GM19099 (cell line): ENCODE measurements around the gene AKAP5.

Experiments used
- POLR2A ChIP-seq: IDR thresholded peaks from 3 replicates; pipeline ENCODE4 v1.6.1; 2011; ENCODE audit warnings: low read depth; ENCODE audit not compliant: insufficient read length; ENCODE audit errors: extremely low read depth

AKAP5 gene

DNA sequence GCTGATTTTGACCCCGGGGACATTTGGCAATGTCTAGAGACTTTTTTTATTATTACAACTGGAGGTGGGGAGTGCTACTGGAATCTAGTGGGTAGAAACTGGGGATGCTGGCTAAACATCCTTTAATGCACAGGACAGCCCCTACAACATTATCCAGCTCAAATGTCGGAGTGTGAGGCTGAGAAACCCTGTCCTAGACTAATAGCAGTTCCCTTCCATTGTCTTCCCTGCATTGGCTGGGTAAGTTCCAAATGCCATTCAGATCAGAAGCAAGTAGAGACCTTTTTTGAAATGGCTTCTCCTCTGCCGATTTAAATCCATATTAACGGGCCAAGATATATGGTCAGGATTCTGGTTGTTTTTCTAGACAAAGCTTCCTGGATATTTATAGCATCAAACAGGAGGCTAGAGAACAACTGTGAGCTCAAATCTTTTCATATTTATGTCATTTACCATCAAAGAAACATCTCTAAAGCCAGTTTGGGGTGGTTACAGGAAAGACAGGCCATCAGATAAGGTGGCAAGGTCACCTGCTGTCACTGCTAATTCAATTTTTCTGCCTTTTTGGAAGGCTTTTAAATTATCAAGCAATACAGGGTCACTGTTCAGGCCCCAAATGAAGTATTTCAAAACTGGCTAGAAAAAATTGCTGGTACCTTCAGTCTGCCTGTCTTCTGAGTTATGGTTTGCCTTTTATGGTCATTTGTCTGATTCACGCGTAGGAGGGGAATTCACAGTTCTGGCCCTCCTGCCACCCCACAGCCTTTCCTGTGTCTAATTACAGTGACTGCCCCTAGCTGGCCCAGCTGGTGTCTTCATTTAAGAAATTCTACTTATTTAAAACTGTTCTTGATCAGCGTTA is 20.1 kb upstream of the AKAP5 start:
- TF ChIP-seq POLR2A, result peak; percentile 44

DNA sequence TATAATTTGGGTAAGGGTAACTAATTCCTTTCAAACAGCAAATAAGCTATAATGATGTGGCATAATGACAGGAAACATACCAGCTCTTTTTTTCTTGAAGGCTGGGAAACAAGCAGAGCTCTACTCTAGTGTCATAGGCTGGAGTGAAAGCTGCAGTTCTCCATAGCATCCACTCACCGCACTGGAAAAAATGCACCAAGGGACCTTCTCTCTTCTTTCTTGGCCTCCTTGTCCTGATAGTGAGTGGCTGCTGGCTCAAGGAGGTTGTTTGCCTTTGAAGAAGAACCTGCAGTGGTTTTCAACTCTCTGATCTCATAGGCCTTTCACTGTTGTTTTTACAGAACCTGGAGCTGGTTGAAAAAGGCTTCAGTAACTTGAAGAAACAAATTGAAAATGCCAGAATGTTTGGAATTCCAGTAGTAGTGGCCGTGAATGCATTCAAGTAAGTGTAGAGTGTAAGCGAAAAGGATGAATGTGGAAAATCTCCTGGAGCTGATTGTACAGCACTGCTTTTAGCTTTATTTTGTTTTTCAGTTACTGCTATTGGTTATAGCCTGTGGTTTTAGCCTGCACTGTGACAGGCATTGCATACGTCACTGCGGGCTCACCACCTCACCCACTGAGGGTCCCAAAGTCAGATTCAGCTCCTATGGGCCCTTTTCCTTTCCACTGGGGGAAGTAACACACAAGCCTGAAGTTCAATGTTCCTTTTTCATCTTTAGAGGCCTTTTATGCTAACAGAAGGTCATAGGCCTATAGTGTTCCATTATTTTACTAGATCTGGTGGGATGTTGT is 17.2 kb upstream of the AKAP5 start:
- TF ChIP-seq POLR2A, result no peak

DNA sequence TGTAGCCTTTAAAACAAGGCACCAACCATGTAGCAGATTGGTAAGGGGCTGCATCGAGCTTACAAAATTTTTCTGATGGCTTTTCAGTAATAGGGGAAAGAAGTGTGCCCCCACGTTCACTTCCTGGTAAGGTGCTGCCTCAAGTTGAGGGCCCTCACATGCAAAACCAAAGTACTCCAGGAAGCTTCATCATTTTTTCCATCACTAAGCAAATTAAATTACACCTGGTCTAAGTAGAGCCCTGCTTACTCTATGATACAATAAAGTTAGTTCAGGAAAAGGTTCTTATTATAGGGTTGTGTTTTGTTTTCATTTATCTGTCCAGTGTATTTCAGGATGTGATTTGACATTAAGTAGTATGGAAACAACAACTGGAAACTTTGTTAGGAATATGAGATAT is 15.0 kb upstream of the AKAP5 start:
- TF ChIP-seq POLR2A, result no peak

DNA sequence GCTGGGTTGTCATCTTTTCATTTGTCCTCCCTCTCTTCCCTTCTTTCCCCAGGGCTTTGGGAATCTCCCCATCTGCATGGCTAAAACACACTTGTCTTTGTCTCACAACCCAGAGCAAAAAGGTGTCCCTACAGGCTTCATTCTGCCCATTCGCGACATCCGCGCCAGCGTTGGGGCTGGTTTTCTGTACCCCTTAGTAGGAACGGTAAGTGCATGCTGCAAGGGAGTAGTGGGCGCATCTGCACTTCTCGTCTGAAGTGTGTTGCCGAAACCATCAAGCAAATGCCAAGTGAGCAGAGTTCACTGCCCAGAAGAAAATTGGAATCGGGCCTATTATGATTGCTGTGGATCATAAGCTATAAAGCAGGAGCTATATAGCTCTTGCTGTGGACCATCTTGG is 10.6 kb upstream of the AKAP5 start:
- no peak for TF ChIP-seq POLR2A

DNA sequence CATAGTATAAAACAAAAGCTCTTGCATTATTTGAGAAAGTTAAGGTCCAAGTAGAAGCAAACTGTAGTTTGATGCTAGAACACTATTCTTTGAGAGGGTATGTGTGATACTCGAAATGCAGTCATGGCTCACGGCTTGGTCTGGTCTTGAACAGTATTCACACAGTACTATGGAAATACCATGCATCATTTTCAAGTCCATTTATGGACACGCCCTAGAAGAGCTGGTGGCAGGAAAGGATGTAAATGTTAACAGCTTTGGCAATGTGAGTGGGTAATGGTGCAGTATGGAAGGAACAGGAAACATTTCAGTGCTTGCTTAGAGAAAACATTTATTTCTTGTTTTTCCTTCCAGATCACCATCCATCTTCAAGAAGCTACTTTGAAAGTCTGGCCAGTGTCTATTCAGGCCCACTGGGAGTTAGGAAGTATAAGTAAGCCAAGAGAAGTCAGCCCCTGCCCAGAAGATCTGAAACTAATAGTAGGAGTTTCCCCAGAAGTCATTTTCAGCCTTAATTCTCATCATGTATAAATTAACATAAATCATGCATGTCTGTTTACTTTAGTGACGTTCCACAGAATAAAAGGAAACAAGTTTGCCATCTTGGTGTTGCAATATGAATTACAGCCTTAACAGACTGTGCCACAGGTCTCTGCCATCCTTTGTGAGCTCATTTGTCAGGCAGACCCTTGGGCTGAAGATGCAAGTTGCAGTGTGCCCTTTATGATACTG is 5.7 kb upstream of the AKAP5 start:
- TF ChIP-seq POLR2A, result no peak

DNA sequence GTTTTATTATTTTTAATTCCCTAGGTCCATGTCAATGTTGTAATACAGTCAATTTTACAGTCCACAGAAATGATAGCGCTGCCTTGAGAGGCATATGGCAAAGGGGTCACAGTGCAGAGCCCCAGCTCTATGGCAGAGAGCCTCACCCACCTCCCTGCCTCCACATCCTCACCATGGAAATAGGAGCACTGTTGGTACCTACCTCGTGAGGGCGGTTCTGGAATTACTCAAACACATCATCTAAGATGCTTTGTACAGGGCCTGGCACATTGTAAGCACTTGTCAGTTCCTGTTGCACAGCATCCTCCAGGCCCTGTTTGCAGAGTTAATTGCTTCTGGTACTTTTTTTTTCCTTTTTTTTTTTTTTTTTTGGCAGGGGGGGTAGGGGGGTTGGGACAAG is 4.1 kb upstream of the AKAP5 start:
- TF ChIP-seq POLR2A, result no peak

DNA sequence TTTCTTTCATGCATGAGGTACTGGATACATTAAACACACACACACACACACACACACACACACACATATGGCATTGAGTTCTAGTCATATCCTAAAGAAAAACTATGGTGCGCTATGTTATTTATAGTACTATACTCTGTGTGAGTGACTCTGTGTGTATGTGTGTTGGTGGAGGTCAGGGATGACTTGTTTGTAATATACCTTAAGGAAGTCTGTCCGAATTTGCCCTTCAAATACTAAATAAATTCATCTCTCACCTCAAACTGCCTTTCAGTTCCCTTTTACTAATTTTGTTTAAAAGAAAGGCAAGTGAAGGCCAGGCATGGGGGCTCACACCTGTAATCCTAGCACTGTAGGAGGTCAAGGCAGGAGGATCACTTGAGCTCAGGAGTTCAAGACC is 2.1 kb upstream of the AKAP5 start:
- no peak for TF ChIP-seq POLR2A

DNA sequence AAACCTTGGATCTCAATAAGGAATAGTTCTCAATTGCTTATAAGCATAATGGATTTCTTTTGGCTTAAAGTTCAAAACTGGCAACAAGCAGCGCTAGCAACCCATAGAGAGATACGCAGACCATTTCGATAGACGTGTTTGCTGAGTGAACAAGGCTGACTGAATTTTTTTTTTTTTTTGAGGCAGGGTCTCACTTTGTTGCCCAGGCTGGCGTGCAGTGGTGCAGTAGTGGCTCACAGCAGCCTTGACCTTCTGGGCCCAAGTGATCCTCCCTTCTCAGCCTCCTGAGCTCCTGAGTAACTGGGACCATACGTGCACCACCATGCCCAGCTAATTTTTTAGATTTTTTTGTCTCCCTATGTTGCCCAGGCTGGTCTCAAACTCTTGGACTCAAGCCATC is 1.4 kb upstream of the AKAP5 start:
- no peak for TF ChIP-seq POLR2A

DNA sequence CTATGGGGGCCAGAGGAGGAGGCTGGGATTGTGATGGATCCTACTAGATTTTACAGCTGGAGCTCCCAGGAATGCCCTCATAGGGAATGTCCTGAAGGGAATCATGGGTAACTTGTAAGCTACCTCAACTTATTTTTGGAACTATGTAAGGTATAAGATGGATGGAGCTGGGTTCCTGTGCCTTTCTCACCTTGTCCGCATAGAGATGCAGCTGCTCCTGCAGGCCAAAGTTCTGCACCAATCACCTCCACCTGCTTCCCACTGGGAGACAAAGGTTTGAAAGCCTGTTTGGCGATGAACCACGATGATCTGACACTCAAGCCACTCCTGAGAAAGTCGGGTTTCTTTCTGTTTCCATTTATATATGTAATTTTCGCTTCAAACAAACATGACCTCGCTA is 648 bp upstream of the AKAP5 start:
- no peak for TF ChIP-seq POLR2A

DNA sequence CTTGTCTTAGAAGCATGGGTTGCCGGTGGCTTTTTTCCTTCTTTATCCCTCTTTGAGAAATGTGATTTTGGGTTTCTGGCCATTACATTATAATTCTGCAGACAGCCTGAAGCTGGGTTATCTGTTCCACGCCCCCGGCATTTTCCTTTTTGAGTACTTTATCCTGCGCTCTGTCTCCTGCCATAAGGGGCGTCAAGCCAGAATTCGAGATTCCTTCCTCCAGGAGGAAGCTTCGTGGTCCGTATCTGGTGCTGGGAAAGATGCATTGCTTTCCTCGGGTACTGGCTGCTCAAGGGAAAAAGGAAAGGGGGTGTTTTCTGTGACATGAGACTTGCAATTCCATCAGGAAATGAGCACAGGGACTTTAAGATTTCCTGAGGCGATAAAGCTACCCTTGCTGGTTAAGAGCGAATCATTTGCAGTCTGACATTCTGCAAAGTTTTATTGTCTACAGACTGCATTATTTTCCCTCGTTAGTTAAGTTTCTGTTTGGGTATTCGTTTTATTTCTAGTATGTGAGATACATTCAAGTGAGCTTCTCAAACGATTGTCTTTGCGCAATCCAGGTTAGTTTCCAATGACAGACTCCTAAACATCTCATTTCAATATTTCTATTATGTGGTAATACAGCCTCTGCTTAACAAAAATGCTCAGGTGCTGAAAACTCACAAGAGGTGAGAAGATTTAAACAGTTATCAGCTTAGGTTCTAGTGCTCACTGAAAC is 694 bp downstream of the AKAP5 start:
- TF ChIP-seq POLR2A, result no peak

DNA sequence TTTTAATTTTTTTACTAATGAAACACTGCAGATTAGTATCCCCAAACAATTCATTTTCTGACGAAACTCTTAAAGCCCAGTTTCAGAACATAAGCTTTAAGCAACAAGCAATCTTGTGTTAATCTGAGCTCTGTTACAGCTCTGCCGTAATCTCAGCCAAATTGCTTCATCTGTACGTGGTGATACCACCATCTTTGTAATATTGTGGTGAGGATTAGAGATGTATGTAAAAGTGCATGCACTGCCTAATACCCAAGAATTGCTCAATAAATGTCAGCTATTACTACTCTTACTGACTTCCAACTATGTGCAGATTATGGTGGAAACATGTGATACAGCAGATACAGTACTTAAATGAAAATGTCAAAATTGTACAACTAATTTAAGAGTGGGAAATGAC is 1.8 kb downstream of the AKAP5 start:
- no peak for TF ChIP-seq POLR2A

DNA sequence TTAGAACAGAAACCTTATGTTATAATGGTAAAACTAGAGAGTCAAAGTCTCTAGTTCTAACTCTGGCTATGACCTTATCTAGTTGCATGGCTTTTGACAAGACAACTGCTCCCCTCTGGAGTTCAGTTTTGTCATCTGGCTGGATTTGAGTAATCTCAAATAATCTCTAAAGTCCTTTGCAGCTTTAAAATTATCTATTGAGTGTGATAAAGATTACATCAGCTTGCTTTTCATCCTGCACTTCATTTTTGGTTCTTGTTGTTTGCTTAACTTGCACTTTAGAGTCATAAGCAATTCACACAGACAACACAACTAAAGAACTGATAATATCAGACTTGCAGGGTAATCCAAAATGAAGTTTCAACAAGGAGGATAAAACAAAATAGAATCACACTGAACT is 2.3 kb downstream of the AKAP5 start:
- no peak for TF ChIP-seq POLR2A

DNA sequence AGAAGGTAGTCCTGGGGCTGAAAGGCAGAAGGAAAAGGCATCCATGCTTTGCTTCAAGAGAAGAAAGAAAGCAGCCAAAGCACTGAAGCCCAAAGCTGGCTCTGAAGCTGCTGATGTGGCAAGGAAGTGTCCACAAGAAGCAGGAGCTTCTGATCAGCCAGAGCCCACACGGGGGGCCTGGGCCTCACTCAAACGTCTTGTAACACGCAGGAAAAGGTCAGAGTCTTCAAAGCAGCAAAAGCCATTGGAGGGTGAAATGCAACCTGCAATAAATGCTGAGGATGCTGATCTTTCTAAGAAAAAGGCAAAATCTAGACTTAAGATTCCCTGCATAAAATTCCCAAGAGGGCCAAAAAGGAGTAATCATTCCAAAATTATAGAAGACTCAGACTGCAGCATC is 3.2 kb downstream of the AKAP5 start:
- no peak for TF ChIP-seq POLR2A

DNA sequence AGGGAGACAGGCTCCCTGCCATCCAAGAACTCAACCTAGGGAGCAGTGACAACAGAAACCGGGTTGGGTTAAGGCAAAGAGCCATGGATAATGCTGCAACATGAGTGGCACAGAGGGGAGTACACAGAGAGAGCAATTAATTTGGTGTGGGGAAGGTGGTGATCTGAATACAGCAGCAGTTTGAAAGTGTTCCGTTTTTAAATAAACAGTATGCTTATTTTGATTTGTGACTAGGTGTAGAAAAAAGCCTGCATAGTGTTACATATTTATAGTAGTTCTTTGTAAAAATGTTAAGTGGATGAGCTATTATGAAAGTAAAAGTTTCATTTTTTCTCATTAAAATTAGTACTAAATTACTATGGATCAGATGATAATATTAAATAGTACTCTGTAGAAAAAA is 8.7 kb downstream of the AKAP5 start:
- TF ChIP-seq POLR2A, result no peak

DNA sequence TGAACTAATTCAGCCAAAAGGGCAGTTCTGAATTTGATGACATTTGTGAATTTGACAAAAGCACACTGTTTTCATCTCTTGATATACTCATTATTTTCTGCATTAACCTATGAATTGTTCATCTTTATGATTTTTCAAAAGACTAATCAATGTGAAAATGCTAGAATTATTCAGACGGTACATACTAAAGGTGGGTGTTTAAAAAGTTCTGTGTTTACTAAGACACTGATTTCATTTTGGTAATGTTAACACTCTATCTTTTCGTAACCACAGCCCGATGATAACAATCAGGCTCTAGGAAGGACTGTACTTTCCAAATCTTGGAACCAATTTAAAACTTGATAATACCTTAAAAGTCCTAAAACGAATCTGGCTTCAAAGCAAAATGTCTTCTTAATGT is 9.4 kb downstream of the AKAP5 start:
- no peak for TF ChIP-seq POLR2A

DNA sequence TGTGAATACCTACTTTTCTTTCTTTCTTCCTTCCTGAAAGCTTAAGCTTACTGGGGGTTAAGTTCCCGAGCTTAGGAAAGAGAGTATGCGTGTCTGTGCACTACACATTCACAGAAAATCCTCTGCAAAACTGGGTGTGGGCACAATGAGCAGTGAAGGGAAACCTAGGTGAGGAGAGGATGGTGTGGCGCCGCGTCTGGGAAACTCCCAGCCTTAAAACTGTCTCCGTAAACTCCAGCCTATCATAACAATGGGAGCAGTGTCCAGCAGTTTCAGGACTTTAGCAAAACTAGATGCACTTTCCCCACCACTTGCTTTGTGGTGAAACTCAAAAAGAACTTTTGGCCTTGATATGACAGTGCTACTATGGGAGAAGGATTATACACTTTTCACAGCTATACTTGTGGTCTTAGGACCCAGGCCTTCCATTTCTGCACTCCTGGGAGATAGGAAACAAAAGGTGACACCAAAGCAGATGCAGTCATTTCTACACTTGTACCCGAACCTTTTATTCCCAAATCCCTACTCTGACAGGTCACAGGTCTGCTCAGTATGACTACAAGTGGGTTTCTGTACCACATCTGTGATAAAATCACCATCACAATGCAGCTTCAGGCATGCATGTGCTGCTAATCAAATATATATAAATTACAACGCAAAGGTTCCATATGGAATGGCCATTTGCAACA is 10.4 kb downstream of the AKAP5 start:
- TF ChIP-seq POLR2A, result no peak
